Liver (tissue), 3 donors: ENCODE measurements around the gene ZSCAN10.

Source experiments
- CTCF ChIP-seq: fragments of 150-350 bp; IDR thresholded peaks from 2 replicates; pipeline ENCODE4 v1.5.1; 2017; ENCODE audit warnings: improper control_type of control experiment, low read depth, low read length; ENCODE audit not compliant: missing input control
- EGR1 ChIP-seq, 2 donors: IDR thresholded peaks; 2 replicates each; pipeline ENCODE4 v1.6.1; 2016 to 2018; ENCODE audit warnings: antibody characterized with exemption in 2 of 2, low read depth in 2 of 2
- HNF4G ChIP-seq: IDR thresholded peaks from 2 replicates; pipeline ENCODE4 v1.6.1; 2016; ENCODE audit warnings: antibody characterized with exemption
- JUND ChIP-seq, 2 donors: IDR thresholded peaks; 2 replicates each; pipeline ENCODE4 v1.6.1; 2016; ENCODE audit warnings: antibody characterized with exemption in 2 of 2
- MAX ChIP-seq: IDR thresholded peaks from 2 replicates; pipeline ENCODE4 v1.6.1; 2016; ENCODE audit warnings: antibody characterized with exemption
- REST ChIP-seq: IDR thresholded peaks from 2 replicates; pipeline ENCODE4 v1.6.1; 2016; ENCODE audit warnings: antibody characterized with exemption, mild to moderate bottlenecking
- RXRA ChIP-seq, 2 donors: IDR thresholded peaks; 2 replicates each; pipeline ENCODE4 v1.6.1; 2017 to 2018; ENCODE audit warnings: antibody characterized with exemption in 2 of 2, mild to moderate bottlenecking in 1 of 2
- YY1 ChIP-seq: IDR thresholded peaks from 2 replicates; pipeline ENCODE4 v1.6.1; 2016; ENCODE audit warnings: antibody characterized with exemption, mild to moderate bottlenecking
- ZBTB33 ChIP-seq: IDR thresholded peaks from 2 replicates; pipeline ENCODE4 v1.6.1; 2016; ENCODE audit warnings: antibody characterized with exemption
- donor health status: healthy.
- donor health status: healthy.

- no peak for TF ChIP-seq REST
- no peak for TF ChIP-seq CTCF
- TF ChIP-seq ZBTB33, result no peak
- TF ChIP-seq RXRA (IDR thresholded peaks at IDR 0.05), result no peak
- no peak for TF ChIP-seq EGR1 (IDR thresholded peaks at IDR 0.05; ENCODE audit: low read depth in 2 of 2)
- TF ChIP-seq YY1, result no peak
- TF ChIP-seq HNF4G, result no peak
- TF ChIP-seq JUND (IDR thresholded peaks at IDR 0.05), result no peak
- TF ChIP-seq MAX, result no peak
These were observed 12.4 kb downstream of the ZSCAN10 start for GRCh38 chr16:3086596-3087242.
